A204.1 (cell line): ENCODE data around the gene CCDC180.
"Not testable (repeated sequence)": the region's sequence is repeated elsewhere in the genome, so short reads cannot be mapped to it uniquely, and the experiment has no call there.

Experiments
- FAIRE-seq: peaks from 2 replicates; lab custom pipeline; 2012; peaks lifted over from hg19 to GRCh38; lab: Jason Lieb, UNC

CCDC180 gene

DNA sequence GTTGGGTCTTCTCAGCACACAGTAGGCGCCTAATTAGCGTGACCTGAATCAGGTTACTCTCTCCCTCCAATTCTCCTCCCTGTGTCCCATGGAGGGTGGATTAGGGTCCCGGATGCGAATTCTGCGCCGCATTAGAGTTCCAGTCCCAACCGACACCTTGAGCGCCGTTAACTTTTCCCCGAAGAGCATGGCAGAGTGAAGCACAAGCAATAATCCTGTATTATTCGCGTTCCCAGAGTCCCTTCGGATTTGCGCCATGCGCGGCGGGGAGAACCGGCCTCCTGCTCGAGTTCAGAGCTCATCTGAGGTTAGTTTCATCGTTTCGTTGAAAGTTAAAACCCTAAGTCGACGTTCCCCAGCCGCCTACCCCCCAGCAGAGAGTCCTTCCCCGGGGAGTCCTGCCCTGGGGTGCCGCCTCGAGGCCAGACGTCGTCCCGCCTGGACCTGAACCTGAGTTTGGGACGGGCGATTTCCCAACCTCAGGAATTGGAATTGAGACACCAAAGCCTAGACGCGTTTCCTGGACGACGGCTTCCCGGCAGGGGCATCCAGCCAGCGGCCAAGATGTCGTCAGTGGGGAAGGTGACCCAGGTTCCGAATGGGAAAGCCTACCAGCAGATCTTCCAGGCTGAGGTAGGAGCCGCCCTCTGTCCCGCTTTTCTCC is at the start of gene CCDC180:
Gene CCDC180 (plus strand): TSS at position 160 of the 664 bp plus-strand sequence. CDS start 405 bp downstream, at position 565.
- FAIRE-seq = no peak

DNA sequence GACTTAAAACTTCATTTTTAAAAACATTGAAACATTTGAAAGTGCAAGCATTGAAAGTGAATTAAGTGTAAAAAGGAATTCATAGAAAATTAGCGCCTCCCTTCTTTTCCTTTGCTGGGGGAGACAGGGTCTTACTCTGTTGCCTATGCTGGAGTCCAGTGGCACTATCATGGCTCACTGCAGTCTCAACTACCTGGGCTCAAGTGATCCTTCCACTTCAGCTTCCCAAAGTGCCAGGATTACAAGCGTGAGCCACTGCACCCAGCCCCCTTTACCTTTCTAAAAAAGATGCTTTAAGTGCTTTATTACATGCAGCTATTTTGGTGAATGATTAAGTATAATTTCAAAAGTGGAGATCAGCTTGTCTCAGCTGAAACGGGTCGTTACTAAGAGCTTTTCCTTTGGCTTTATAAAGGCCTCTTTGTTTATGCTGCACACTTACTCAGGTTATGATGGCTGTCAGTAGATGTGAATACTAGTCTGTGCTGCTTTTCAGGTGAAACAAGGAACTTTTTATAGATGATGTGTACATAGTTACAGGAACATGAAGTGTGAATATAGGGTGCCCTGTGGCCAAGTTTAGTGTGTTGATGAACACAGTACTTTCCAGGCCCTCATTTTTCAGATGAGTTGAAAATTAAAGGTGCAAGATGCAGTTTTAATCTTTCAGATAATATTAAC is 47.5 kb upstream of the CCDC180 start:
- FAIRE-seq = not testable (repeated sequence)

DNA sequence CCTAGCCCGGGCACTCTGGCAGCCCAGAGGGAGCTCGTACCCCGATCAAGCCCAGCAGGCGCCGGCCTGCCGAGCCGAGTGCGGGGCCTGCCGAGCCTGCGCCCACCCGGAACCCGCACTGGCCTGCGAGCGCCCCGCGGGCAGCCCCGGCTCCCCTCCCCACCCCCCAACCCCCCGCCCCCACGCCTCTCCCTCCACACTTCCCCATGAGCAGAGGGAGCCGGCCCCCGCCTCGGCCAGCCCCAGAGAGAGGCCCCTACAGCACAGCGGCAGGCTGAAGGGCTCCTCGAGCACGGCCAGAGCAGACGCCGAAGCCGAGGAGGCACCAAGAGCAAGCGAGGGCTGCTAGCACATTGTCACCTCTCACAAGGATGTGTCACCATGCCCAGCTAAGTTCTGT is 36.2 kb upstream of the CCDC180 start:
- FAIRE-seq = no peak

DNA sequence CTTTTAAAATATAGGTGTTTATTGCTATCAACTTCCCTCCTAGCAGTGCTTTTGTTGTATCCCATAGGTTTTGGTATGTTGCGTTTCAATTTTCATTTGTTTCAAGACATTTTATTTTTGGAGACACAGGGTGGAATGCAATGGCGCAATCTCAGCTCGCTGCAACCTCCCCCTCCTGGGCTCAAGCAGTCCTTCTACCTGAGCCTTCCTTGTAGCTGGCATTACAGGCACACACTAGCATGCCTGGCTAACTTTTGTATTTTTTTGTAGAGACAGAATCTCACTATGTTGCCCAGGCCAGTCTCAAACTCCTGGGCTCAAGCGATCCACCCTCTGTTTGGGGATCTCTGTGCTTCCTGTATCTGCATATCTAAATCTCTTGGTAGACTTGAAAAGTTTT is 35.4 kb upstream of the CCDC180 start:
- FAIRE-seq = no peak

DNA sequence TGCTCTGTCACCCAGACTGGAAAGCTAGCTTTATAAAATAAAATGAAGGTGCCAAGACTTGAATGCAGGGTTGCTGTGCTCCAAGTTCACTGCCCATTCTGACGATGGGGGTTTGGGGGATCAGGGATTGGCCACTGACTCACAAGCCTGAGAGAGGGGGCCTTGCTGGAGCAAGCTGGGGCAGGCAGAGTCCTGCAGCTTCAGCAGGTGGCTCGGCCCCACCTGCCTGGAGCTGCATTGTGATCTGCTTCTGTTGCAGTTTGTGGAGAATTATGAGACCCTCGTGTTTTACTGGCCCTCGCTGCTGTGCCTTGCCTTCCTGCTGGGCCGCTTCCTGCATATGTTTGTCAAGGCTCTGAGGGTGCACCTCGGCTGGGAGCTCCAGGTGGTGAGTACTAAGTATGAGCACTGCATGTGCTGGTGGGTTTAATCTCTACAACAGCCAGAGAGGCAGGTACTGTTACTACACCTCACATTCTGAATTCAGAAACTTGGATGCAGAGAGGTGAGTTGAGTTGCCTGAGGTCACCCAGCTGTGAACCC is 31.1 kb upstream of the CCDC180 start:
- no peak for FAIRE-seq

DNA sequence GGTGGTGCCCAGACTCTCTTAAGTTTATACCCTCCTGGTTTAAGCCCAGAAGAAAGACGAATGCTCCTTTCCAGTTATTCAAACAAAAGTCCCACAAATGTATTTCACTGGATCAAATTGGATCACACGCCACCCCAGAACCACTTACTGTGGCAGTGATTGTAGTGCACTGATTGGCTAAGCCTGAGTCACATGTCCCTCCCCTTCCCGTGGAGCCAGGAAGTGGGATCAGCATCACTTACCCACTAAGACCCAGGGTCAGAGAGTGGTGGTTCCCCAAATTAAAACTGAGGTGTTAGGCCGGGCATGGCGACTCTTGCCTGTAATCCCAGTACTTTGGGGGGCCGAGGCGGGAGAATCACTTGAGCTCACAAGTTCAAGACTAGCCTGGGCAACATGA is 29.5 kb upstream of the CCDC180 start:
- no peak for FAIRE-seq

DNA sequence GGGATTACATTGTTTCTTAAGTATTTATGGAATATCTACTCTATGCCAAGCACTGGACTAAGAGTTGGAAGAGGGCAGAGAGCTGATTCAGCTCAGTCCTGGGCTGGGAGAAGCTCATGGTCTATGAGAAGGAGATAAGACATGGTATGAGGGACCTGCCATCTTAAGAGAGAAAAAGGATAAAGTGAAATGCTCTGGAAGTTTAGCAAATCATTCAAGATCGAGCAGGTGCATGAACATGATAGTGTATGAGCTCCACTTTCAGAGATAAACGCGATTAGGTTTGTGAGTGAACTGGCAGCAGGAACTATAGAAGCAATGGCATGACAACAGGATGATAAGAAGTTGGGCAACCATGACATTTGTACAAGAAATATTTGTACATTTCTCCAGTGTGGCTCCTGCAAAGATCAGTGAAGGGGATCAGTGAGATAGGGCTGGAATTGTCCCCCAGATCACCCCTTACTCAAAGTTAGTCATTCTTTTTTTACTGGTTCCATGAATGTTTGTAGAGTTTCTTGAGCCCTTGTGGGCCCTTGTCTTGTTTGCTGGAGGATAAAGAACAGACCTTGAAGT is 26.6 kb upstream of the CCDC180 start:
- no peak for FAIRE-seq

DNA sequence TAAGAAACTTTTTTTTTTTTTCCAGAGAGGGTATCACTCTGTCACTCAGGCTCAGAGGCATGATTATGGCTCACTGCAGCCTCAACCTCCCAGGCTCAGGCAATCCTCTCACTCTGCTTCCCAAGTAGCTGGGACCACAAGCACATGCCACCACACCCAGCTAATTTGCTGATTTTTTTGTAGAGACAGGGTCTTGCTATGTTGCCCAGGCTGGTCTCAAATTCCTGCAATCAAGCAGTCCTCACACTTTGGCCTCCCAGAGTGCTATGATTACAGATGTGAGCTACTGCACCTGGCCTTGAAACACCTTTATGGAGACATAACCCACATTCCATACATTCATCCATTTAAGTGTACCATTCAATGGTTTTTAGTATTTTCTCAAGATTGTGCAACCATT is 23.7 kb upstream of the CCDC180 start:
- FAIRE-seq = no peak

DNA sequence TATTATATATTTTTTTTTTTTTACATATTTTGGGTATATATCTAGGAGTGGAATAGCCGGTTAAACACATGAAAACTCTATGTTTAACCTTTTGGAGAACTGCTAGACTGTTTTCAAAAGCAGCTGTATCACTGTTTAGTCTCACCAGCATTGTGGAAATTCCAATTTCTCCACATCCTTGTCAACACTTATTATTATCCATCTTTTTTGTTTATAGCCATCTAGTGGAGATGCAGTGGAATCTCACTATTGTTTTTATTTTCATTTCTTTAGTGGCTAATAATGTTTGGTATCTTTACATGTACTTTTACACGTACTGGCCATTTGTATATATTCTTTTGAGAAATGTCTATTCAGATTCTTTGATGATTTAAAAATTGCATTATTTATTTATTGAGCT is 22.7 kb upstream of the CCDC180 start:
- peak; percentile 16 for FAIRE-seq

DNA sequence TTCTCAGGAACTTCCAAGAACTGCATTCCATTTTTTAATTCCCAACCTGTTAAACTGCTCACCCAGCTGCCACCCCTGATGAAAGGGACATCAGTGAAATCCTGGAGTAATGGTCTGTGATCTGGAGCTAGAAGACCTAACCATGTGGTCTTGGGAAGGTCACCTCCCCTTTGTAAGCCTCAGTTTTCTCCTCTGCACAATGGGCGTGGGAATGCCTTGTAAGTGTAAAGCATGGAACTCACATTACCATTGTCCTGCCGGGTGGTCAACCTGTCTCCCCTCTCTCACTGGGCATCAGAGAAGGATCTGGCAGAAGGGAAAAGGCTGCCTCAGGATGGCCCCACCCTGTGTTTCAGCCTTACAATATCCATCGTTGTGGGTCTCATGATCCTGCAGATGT is 15.3 kb upstream of the CCDC180 start:
- FAIRE-seq = no peak

DNA sequence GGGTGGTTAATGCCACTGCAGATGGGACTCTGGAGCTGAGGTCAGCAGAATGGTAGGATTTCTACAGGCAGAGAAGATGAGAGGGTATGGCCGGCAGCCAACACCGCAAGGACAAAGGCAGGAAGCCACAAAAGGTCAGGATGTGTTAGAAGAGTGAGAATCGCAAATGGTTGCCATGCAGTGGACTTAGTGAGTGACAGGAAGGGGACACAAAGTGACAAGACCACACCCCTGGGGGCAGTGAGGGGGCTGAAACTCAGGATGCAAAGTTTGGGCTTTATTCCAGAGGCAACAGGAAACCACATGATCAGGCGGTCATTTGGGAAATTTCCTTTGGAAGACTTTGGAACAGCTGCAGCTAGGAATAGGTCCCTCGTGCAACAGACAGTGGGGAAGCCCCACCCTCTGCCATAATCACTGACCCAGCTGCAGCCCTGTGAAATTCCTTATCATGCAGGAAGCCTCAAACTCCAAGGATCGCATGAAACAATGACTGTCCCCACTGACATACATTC is 14.2 kb upstream of the CCDC180 start:
- no peak for FAIRE-seq

DNA sequence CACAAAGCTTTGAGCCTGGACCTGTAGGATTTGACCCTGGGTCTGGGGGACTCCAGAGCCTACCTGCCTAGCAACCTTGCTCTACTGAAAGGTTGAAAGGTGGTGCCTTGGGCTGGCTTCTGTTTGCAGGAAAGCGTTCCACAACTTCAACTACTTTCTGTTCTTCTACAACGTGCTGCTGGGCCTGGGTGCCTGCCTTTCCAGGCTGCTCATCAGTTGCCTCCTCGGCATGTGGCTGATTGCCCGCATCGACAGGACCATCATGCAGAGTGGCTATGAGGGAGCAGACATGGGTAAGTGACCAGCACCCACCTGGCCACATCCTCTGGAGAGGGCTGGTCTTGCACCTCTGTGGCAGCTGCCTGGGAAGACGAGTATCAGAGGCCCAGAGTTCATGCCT is 13.6 kb upstream of the CCDC180 start:
- no peak for FAIRE-seq

DNA sequence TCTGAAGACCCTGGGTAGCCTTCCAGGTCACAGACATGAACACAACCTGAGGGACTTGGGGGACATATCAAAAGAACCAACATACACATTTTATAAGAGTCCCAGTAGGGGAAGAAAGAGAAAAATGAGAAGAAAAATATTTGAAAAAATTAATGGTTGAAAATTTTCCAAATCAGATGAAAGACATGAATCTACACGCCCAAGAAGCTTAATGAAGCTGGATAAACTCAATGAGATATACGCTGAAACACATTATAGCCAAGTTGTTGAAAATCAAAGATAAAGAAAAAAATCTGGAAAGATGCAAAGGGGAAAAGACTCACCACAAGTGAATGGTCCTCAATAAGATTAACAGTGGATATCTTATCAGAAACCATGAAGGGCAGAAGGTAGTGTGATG is 9.6 kb upstream of the CCDC180 start:
- no peak for FAIRE-seq

DNA sequence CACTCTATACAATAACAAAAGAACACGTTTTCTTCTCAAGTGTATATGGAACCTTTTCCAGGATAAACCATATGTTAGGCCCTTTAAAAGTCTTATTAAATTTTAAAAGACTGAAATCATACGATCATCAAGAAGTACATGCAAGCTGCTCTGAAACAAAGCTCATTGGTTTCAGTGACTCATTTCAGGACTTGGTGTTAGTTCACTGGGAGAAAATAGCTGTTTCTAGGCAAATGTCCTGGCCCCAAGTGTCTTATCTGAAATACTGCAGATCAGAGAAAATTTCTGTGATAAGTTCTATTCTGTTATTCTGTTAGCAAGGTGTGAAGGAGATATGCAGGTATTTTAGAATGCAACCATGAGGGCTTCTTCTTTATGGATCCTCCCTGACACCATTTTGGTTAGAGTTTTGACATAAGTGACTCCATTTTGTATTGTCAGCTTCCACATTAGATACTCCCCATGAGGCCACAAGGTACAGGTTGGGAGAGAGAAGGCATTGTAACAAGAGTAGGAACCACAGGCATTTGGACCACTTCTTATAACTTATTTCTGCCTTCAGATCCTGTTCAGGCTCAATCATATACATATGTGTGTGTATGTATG is 7.5 kb upstream of the CCDC180 start:
- no peak for FAIRE-seq

DNA sequence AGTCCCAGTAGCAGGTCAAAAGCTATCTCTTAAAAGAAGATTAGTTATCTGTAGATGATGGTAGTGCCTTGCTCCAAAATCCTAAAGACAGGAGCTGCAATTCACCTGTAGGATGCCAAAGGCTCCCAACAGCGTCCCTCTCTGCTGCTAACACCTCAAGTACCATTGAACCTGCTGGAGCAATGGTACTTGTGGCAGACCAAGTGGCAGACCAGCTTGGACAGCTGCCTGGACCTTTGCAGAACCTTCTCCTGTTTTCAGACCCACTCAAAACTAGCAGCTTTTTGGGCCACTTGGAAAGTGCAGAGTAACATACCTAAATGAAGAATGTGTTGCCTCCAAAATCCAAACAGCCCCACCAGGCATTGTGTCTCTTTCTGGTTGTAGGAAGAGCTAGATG is 6.9 kb upstream of the CCDC180 start:
- FAIRE-seq = no peak

DNA sequence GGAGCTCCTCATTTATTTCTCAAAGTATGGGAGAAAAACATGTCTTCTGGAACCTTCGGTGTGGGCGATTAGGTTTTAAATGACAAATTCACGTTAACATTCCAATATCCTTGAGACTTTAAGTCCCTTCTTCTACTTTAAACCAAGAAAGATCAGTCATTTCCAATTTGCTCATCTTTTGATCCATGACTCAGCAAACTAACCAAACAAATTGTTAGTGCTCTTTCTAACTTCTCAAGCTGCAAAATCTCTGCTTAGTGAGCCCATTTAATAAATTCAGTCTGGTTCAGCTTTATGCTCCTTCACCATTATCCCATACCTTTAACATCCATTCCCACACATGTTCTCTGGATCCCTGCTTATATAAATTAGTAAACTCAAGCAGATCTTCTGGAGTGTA is 5.5 kb upstream of the CCDC180 start:
- FAIRE-seq = no peak

DNA sequence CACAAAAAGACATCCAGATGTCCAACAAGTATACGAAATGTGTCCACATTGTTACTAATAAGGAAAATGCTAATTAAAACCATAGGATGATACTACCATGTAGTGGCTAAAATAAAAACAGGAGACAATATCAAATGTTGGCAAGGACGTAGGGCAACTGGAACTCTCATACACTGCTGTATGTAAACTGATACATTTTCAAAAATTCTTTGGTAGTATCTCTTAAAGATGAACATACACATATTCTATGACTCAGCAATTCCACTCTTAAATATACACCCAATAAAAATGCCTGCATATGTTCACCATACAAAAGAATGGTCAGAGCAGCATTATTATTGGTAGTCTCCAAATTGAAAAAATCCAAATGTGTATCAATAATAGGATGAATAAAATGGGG is 2.9 kb upstream of the CCDC180 start:
- FAIRE-seq = no peak

DNA sequence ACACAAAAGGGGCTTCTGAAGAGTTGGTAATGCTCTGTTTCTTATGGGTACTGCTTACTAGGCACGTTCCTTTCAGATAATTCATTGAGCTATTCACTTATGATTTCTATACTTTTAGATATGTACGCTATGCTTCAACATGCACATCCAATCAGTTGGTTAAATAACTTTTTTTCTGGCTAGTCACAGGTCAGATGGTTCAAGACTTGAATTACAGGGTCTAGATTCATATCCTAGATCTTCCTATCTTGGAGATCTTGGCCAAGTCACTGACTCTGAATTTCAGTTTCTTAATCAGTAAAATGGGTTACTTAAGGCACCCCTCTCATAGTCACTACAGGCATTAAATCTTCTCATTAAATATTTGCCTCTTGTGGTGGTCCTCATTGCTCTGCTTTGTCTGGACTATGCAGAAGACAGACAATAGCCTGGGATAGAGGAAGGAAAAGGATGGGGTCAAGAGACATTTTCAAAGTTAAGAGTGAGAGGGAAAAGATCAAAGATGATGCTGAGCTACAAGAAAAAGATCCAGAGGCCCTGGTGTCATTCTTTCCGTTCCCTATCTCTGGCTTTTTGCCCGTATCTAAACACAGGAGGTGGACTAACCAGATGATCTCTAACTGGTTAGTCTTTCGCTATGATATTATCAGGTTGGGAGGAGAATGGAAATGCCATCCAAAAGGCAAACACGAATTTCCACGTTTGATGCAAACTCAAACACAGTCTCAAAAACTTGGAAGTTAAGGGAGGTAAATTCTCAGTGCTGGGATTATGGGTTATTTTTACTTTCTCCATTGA is 1.8 kb upstream of the CCDC180 start:
- FAIRE-seq = no peak

DNA sequence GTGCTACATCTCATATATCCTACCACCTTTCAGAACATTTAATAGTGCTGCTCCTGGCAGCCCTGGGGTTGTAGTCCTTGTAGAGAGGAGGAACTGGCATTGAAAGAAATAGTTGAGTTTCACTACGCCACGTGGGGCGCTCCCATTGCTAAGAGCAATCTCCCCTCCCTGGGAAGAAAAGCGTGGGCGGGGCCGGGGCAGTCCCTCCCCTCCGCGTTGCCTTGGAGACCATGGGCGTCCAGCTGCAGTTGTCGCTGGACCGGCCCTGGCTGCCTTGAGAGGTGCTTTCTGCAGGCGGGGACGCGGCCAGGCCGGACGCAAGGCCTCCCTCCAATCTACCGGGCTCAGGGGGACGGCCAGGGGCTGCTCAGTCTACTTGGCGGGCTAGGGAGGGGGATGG is 368 bp upstream of the CCDC180 start:
- no peak for FAIRE-seq

DNA sequence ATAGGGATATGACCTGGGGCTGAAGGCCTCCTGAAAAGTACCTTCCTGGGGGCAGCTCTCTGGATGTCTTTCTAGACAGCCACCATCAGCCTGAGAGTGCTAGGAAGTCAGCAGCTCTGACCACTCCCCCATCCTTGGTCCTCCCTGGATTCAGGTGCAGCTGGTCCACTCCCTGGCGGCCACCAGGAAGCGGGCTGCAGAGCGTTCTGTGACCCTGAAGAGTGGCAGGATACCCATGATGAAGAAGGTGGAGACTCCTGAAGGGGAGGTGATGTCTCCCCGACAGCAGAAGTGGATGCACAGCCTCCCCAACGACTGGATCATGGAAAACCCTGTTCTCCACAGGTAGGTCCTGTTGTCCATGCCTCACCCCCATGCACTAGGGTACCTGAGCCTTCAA is 1.8 kb downstream of the CCDC180 start:
- FAIRE-seq = no peak

DNA sequence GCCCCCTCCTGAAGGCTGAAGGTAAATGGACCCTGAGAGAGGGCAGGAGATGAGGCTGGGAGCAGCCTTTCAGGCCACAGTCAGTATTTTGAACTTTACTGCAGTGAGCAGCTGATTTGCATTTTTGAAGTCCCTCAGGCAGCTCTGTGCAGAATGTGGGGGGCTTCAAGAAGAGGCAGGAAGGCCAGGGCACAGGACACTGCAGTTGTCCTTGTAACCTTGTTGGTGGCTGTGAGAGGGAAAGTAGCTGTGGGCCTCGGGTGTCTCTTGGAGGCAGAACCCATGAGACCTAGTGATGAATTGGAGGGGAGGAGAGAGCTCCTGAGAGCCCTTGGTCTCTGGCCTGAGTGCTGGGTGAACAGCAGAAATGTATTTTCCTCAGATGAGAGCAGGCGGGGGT is 2.6 kb downstream of the CCDC180 start:
- FAIRE-seq = no peak

DNA sequence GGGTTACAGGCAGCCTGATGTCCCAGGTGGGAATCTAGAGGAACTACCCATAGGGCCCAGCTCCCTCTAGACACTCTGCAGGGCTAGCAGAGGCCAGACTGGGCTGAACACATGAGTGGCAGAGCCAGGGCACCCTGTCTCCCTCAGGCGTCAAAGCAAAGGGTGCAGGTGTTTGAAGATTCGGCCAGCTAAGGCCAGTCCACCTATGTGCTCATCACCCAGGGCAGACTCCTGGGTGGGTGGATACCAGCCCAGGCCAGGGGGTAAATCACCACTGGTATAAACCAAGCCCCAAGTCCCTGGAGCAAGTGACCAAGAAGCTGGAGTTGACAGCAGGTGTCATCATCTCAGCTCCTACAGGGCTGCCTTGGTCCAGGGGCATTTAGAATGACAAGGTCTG is 3.4 kb downstream of the CCDC180 start:
- no peak for FAIRE-seq
